ENCODE measurements around the gene NEK4.
"Not testable (repeated sequence)": the region's sequence is repeated elsewhere in the genome, so short reads cannot be mapped to it uniquely, and the experiment has no call there.

DNA sequence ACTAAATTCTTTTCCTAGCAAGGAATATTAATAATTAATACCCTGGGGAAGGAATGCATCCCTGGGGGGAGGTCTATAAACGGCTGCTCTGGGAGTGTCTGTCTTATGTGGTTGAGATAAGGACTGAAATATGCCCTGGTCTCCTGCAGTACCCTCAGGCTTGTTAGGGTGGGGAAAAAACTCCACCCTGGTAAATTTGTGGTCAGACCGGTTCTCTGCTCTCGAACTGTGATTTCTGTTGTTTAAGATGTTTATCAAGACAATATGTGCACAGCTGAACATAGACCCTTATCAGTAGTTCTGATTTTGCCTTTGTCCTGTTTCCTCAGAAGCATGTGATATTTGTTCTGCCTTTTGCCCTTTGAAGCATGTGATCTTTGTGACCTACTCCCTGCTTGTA is 42.0 kb downstream of the NEK4 start:
- TF ChIP-seq, protein P1, sequence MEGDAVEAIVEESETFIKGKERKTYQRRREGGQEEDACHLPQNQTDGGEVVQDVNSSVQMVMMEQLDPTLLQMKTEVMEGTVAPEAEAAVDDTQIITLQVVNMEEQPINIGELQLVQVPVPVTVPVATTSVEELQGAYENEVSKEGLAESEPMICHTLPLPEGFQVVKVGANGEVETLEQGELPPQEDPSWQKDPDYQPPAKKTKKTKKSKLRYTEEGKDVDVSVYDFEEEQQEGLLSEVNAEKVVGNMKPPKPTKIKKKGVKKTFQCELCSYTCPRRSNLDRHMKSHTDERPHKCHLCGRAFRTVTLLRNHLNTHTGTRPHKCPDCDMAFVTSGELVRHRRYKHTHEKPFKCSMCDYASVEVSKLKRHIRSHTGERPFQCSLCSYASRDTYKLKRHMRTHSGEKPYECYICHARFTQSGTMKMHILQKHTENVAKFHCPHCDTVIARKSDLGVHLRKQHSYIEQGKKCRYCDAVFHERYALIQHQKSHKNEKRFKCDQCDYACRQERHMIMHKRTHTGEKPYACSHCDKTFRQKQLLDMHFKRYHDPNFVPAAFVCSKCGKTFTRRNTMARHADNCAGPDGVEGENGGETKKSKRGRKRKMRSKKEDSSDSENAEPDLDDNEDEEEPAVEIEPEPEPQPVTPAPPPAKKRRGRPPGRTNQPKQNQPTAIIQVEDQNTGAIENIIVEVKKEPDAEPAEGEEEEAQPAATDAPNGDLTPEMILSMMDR (IDR thresholded peaks at IDR 0.05): not testable (repeated sequence)
- not testable (repeated sequence) for TF ChIP-seq POLR2A (IDR thresholded peaks at IDR 0.05)
